ENCODE data around the gene DNAH10.

DNA sequence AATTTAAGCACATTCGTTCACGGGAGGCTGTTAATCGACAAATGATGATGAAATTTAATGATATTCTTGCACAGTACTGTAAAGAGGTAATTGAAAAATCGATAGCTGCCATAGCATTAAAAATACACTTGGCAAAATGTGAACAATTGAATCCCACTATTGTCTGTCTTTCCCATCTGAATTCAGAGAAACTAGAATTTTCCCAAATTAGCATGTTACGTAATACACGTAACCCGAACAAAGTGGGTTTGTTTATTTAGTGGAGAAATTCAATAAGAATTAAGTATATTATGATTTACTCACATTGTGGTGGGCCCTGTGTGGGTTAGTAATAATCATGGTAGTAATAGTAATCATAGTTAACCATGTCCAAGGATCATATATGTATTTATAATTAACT is 31.9 kb downstream of the DNAH10 start:
- TF ChIP-seq CTCF (conservative IDR thresholded peaks at IDR 0.05) (no peak), EZH2 (IDR thresholded peaks at IDR 0.05; ENCODE audit: low read depth) (no peak)
